Gastrocnemius medialis (tissue), 4 donors: Measurements from ENCODE around the gene CCL2.

Experiments used
- CTCF ChIP-seq, 5 experiments: fragments of 450-650 bp in 3 of 5; fragments of 200-600 bp in 2 of 5; sonication (generic) in 2 of 5; IDR thresholded peaks in 4 of 5; conservative IDR thresholded peaks in 1 of 5; 1 replicate in 4 of 5; 2 replicates in 1 of 5; pipeline ENCODE4 v1.5.1; 2016 to 2019; ENCODE audit warnings: antibody characterized with exemption in 5 of 5, mild to moderate bottlenecking in 3 of 5, moderate library complexity in 3 of 5
- POLR2A ChIP-seq, 2 donors: fragments of 450-650 bp; IDR thresholded peaks; one replicate each; pipeline ENCODE4 v1.6.1; 2017; ENCODE audit warnings: antibody characterized with exemption in 2 of 2, mild to moderate bottlenecking in 2 of 2, moderate library complexity in 2 of 2

- TF ChIP-seq CTCF (IDR thresholded peaks at IDR 0.05 in 4 of 5, conservative IDR thresholded peaks at IDR 0.05 in 1 of 5) (no peak), POLR2A (IDR thresholded peaks at IDR 0.05) (no peak)
These were observed 17.6 kb upstream of the CCL2 start for GRCh38 chr17:34237458-34237857.
